T-helper 17 cell (primary cell): ENCODE data around the gene LRRC42. TPM values are rescaled to one million over a fixed set of nuclear protein-coding genes. Genes with fewer than 3 reads are reported as not detected.

Source experiments
- ATAC-seq: fragments of 150-1000 bp; cut with Tn5 transposase; 2 replicates; pipeline ENCODE4 v1.10.0; 2021; ENCODE audit warnings: mild to moderate bottlenecking, moderate library complexity
- DNase-seq, 3 donors: peaks; one replicate each; pipeline versions ENCODE4 v3.0.0 to v3.0.0-alpha.2; 2020 to 2021
- H3K9me3 ChIP-seq: one replicate; pipeline ENCODE4 v1.7.0; 2013; ENCODE audit warnings: low read length, mild to moderate bottlenecking; ENCODE audit not compliant: control insufficient read depth, poor library complexity, severe bottlenecking
- H3K27ac Mint-ChIP-seq: one replicate; pipeline ENCODE4 v1.8.0; 2022; ENCODE audit warnings: mild to moderate bottlenecking, moderate library complexity, mixed read lengths
- H3K27me3 Mint-ChIP-seq: one replicate; pipeline ENCODE4 v1.8.0; 2022; ENCODE audit warnings: mixed read lengths
- H3K36me3 Mint-ChIP-seq: one replicate; pipeline ENCODE4 v1.8.0; 2022; ENCODE audit warnings: low read depth, mixed read lengths
- H3K4me1 Mint-ChIP-seq: one replicate; pipeline ENCODE4 v1.8.0; 2022; ENCODE audit warnings: mild to moderate bottlenecking, mixed read lengths
- H3K4me3 Mint-ChIP-seq: one replicate; pipeline ENCODE4 v1.8.0; 2022; ENCODE audit warnings: mild to moderate bottlenecking, moderate library complexity, mixed read lengths
- total RNA-seq, 4 donors: library from RNA in 2 of 4; stranded (reverse) in 2 of 4; gene quantifications; one replicate each; pipeline ENCODE4 v1.2.3 and lab custom pipeline; 2022 to 2026

Gene LRRC42
- total RNA-seq, 2 donors from 2014 or later, result 5.8 to 7.4 TPM

DNA sequence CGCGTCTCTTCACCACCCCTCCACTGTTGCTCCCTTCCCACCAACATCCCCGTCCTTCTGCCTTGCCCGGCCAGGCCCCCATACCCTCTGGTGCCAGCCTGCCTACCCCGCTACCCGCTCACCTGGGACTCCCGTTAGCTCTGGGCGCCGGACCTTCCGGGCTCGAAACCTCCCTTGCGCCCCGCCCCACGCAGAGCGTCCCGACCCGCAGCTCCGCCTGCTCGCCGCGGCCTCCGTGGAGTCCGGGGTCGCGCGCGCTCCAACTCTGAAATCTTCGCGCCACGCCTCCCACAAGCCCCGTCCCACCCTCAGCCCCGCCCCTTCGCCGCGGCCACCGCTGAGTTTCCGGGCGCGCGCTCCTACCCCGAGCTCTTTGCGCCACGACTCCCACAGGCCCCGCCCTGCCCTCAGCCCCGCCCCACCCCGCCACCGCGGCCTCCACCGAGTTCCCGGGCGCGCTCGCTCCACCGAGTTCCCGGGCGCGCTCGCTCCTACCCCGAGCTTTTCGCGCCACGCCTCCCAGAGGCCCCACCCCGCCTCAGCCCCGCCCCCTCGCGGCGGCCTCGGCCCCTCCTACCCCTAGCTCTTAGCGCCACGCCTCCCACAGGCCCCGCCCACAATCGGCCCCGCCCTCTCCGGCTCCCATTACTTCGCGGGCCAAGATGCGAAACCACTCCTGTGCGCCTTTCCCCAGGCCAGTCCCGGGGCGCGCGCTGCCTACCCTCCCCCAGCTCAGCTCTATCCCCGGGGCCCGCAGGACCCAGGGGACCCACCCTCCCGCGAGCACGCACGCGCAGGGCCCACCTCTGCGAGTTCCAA is 508 bp upstream of the LRRC42 start, which contains the start of gene IFT25:
IFT25 (minus strand) TSS at position 267 of the 819 bp plus-strand sequence. CDS start 5,617 bp downstream, outside the sequence.
- ATAC-seq (peak; percentile 77), DNase-seq (peak; percentile 97 to 99 (median 98))
- H3K27ac Mint-ChIP-seq, result peak within 1 kb of the TSS; percentile 87
- H3K27me3 Mint-ChIP-seq, result no peaks in the 10 kb centered on the region
- no peaks in the 10 kb centered on the region for H3K36me3 Mint-ChIP-seq
- peaks cover 43% of the 10 kb centered on the region for H3K4me1 Mint-ChIP-seq
- H3K4me3 Mint-ChIP-seq, result peak within 1 kb of the TSS; percentile 94
- H3K9me3 ChIP-seq, result no peaks in the 10 kb centered on the region

DNA sequence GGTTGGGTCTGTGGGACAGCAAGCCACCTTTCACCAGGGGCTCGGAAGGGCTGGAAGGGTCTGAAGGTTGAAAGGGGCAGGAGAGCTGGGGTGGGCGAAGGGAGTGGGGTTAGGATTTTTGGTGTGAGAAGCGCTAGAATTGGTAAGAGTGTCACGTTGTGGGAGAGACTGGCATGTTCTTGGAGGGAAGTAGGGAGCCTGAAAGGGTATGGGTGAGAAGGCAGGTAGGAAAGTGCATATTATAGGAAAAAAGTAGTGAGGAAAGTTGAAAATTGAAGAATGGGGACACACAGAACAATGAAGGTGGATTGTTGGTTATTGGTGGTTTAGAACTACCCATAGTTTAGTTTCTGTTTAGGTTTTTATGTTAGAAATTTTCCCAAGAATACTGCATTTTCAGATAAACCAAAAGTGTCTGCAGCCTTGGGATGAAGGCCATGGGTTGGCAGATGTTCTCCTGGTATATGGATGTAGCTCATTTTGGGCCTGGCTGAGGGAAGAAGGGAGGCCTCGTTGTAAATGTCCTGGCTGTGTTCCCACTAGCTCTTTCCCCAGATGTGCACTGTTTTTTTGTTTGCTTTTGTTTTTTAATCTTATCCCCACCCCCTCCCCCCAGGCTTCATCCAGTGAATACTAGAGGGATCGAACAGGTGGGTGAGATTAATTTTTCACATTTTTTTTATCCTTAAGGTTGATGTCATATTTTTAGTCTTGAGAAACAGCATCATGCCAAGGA is 1.2 kb downstream of the LRRC42 start:
- H3K4me1 Mint-ChIP-seq, result peaks cover 43% of the 10 kb centered on the region
- DNase-seq, result no peak

DNA sequence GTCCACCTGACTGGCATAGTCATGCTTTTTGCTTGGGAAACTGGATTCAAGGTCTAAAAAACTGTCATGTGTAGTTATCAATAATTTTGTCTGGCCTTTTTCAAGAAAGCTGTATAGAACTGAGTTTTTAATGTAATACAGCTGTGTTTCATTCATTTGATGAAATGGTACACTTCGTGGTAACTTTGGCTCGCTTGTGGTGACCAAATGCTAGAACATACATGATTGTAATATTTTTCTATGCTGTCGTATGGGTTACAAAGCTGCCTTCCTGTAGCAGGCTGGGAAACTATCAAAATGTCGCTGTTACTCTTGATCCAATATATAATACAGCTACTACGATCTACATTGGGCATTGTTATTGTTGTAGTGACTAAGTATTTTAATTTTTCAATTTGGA is 2.1 kb downstream of the LRRC42 start:
- H3K9me3 ChIP-seq, result no peaks in the 10 kb centered on the region
- Mint-ChIP-seq H3K27ac (no peak overlapping the region), H3K4me1 (peaks cover 36% of the 10 kb centered on the region), H3K4me3 (no peak overlapping the region), H3K36me3 (peaks cover 3% of the 10 kb centered on the region), H3K27me3 (no peaks in the 10 kb centered on the region)
- DNase-seq (no peak), ATAC-seq (no peak)

More for the DNA sequence above, 1.2 kb downstream of the LRRC42 start:
- no peak for ATAC-seq
- H3K27ac Mint-ChIP-seq, result no peak overlapping the region
- no peaks in the 10 kb centered on the region for H3K27me3 Mint-ChIP-seq
- H3K36me3 Mint-ChIP-seq, result no peaks in the 10 kb centered on the region
- no peaks in the 10 kb centered on the region for H3K9me3 ChIP-seq
- H3K4me3 Mint-ChIP-seq, result peak overlapping the region; percentile 94

DNA sequence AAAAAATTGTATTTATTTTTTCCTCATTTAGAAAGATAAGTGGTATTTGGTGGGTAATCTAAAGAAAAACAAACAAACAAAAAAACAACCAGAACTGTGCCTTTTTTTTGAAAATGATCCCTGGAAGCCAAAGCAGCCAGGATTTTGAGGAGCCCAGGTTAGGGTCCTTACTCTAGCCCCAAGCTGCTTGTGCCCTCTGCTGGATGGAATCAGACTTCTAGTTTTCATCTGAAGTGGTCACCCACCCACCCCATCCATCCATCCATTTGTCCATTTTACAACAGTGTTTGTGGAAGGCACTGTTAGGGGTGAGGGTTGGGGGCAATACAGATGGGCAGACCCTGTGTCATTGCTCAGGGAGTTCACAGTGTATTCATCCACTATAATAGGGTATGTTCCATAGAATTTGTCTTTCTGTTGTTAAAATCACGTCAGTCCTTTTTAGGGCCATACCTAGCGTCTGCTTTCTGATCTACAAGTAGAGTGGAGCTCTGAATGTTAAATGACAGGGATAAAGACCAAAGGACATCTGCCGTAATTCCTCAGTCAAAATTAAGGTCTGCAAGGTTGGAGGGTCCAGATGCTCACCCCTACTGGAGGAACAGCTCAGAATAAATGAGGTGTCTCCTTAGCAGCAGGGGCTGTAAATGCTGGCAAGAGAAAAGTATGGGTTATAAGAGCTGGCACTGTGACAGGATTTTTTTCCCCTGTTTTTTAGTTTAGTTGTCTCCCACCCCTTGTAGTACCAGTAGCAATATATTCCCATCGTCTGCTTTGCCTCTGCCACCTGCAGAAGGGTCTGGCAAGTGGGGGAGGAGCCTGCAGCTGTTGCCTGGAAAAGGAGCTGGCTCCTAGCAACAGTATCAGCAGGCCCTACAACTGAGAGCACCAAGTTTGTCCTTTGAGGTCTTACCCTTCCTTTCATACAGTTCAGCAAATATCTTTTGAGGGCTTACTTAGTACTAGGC is 3.2 kb downstream of the LRRC42 start:
- no peaks in the 10 kb centered on the region for H3K9me3 ChIP-seq
- H3K27me3 Mint-ChIP-seq, result no peaks in the 10 kb centered on the region
- no peak overlapping the region for H3K27ac Mint-ChIP-seq
- DNase-seq (no peak), ATAC-seq (no peak)
- H3K4me1 Mint-ChIP-seq, result peaks cover 29% of the 10 kb centered on the region
- no peak overlapping the region for H3K4me3 Mint-ChIP-seq
- peaks cover 3% of the 10 kb centered on the region for H3K36me3 Mint-ChIP-seq

DNA sequence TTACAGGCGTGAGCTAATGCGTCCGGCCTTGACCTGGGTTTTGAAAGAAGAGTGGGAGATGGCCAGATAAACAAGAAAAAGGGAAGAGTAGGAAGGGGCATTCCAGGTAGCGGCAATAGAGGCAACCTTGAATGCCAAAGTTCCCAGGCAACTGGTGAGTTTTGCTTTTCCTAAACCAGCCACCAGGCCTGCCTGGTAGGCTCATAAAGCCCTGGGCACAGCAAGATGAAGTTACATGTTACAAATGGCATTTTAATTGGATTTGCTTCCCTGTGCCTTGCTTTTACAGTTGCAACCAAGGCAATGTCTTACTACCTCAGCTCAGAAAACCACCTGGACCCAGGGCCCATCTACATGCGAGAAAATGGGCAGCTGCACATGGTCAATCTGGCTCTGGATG is 5.5 kb downstream of the LRRC42 start:
- Mint-ChIP-seq H3K27ac (no peak overlapping the region), H3K4me1 (peaks cover 18% of the 10 kb centered on the region), H3K27me3 (no peaks in the 10 kb centered on the region), H3K36me3 (peaks cover 3% of the 10 kb centered on the region), H3K4me3 (no peak overlapping the region)
- ATAC-seq (no peak), DNase-seq (no peak)
- no peaks in the 10 kb centered on the region for H3K9me3 ChIP-seq

DNA sequence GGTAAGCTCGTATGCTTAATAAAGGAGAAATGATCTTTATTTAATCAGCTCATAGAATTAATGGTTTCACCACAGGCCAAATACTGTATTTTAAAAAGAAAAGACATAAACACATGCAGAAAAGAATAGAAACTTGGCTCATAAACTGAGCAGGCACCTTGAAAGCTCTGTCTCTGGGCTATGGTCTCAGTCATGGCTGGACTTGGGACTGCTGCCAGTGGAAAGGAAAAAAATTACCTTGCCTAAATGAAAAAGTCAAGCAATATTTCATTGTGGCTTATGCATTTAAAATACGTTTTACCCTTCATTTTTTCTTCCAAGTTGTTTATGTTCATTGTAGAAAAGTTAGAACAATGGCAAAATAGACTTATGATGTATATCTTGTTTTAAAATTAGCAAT is 8.0 kb downstream of the LRRC42 start:
- no peak for DNase-seq
- no peak for ATAC-seq
- Mint-ChIP-seq H3K4me3 (no peak overlapping the region), H3K27ac (no peak overlapping the region), H3K4me1 (peaks cover 10% of the 10 kb centered on the region), H3K27me3 (no peaks in the 10 kb centered on the region), H3K36me3 (peaks cover 3% of the 10 kb centered on the region)
- H3K9me3 ChIP-seq, result no peaks in the 10 kb centered on the region

DNA sequence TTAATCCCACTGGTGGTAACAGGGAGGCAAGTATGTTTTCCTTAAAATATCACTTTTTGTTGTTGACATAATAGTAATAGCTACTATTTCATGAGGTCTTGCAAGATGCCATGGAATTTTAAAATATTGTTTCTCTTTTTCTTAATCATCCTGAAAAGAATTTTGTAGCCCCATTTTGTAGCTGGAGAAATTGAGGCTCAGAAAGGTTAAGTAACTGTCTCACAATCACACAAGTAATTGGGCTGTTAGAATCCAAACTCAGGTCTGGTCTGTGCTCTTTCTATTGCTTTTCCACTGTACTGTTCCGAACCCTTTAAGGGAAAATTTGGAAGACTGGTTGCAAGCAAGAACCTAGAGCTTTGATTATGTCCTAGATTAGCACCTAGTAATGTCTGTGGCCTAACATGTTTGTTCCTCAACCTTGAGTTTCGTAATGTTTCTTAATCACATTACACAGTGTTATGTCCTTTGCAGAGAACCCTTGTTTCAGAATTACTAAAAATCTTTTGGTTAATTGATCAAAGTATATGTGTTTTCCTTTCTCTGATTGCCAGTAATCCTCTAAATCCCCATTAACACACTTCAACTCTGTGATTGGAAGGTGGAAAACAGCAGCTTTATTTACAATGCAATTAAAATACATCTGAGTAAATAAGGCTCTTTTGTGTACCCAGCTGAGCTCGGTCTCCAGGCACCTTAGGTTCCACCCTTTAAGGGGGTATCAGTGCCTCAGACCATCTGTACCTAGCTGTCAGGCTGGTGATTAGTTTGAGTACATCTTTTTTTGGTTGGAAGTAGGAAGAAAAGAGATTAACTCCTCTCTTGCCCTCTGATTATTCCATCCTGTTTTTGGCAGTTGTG is 10.4 kb downstream of the LRRC42 start:
- Mint-ChIP-seq H3K36me3 (peaks cover 3% of the 10 kb centered on the region), H3K27ac (peak overlapping the region; percentile 37), H3K4me3 (no peak overlapping the region), H3K27me3 (no peaks in the 10 kb centered on the region), H3K4me1 (peaks cover 3% of the 10 kb centered on the region)
- DNase-seq (no peak), ATAC-seq (no peak)
- H3K9me3 ChIP-seq, result no peaks in the 10 kb centered on the region

DNA sequence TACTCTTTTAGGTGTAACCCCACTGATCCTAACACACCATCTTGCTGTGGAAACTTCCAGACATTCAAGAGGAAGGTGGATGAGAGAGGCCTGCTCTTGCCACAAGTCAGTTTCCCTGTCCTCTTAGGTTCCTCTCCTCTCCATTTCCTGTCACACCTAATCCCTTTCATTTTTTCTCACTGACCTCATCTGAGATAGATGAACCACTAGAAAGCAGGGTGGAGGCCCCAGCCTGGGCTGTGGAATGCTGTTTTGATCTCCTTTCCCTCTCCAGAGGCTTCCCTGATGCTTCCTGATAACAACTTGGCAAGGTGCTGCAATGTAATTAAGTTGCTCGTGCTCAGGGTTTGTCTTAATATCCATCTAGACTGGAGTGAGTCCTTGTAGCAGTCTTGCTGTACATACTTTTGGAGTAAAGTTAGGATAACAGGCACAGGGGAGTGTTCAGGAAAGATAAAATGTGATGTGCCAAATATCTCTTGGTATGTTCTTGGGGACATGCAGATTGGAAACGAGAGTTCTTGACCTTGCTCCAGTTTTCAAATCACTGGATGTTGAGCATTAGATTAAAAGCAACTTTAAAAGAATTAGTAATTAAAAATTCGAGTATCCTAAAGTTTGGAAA is 11.2 kb downstream of the LRRC42 start:
- ATAC-seq (no peak), DNase-seq (no peak)
- Mint-ChIP-seq H3K27ac (no peak overlapping the region), H3K4me1 (peaks cover 3% of the 10 kb centered on the region), H3K36me3 (peaks cover 3% of the 10 kb centered on the region), H3K4me3 (no peak overlapping the region), H3K27me3 (no peaks in the 10 kb centered on the region)
- no peaks in the 10 kb centered on the region for H3K9me3 ChIP-seq

DNA sequence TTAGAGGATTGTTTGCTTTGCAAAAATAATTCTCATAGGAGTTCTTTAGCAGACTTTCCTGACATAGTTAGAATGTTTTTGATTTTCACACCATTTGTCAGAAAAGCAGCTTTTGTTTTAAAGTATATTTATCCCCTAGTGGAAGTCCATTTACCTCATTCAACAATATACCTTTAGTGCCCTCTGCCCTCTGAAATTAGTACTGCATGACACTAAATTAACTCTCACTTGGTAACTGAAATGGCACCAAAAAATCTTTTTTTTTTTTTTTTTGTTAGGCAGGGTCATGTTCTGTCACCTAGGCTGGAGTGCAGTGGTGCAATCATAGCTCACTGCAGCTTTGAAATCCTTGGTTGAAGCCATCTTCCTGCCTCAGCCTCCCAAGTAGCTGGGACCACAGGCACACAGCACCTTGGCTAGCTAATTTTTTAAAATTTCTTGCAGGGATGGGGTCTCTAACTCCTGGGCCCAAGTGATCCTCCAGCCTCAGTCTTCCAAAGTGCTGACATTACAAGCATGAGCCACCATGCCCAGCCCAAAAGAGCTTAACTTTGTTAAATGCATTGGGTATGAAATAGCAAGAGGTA is 13.6 kb downstream of the LRRC42 start:
- Mint-ChIP-seq H3K36me3 (peaks cover 7% of the 10 kb centered on the region), H3K27ac (no peak overlapping the region), H3K4me3 (no peak overlapping the region), H3K4me1 (peaks cover 7% of the 10 kb centered on the region), H3K27me3 (no peaks in the 10 kb centered on the region)
- ATAC-seq (peak; percentile 80), DNase-seq (peak in 1 of 3 donors; percentile 13)
- no peaks in the 10 kb centered on the region for H3K9me3 ChIP-seq

DNA sequence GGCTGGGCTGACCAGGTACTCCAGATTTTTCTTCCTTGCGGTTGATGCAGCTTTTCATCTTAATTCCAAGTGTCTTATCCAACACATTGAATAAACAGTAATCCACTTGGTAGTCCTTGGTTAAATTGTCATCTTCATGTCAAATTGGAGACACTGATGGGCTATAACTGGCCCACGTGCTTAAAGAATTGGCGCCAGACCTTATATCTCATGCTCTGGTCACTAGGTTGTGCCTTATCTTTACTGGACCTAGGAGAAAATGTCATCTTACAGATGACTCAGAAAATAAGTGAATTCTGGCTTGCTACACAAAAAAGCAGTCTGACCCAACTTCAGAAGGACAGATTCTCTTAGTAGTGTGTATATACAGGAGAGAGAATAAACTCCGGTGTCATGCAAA is 16.2 kb downstream of the LRRC42 start:
- Mint-ChIP-seq H3K27me3 (no peaks in the 10 kb centered on the region), H3K36me3 (peaks cover 9% of the 10 kb centered on the region), H3K4me1 (peaks cover 4% of the 10 kb centered on the region), H3K27ac (no peak overlapping the region), H3K4me3 (no peak overlapping the region)
- DNase-seq (no peak), ATAC-seq (no peak)
- no peaks in the 10 kb centered on the region for H3K9me3 ChIP-seq

DNA sequence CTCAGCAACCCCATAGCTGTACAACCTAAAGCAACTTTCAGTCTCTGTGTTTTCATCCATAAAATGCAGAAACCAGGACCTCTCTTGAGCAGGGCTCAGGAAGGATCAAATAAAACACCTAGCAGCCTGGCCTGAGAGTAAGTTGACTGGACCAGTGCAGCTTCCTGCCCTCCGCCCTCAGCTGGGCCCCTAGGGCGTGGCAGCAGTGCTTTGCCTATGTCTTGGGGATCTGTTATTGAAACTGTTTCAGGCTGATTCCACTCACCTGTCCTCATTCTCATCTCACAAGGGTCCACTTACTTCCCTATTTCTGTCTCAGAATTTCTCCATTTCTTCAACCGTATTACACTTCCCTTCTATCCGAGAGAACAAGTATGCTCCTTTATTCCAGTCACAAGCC is 17.3 kb downstream of the LRRC42 start:
- Mint-ChIP-seq H3K36me3 (peaks cover 13% of the 10 kb centered on the region), H3K27ac (no peak overlapping the region), H3K27me3 (no peaks in the 10 kb centered on the region), H3K4me3 (no peak overlapping the region), H3K4me1 (peaks cover 4% of the 10 kb centered on the region)
- no peak for ATAC-seq
- no peaks in the 10 kb centered on the region for H3K9me3 ChIP-seq
- no peak for DNase-seq
